ENCODE data around the gene EDN2.

The EDN2 gene

GRCh38 chr1:41483001-41483850 is 1.3 kb downstream of the EDN2 start:
- TF ChIP-seq CTCF (IDR thresholded peaks at IDR 0.05) = no peak
- Histone ChIP-seq H3K4me1 (ENCODE audit: control insufficient read depth in 1 of 2, insufficient read depth in 1 of 2, low read depth in 1 of 2, low read length in 1 of 2) (no peaks in the 10 kb centered on the region), H3K27ac (no peak overlapping the region), H3K9me3 (no peaks in the 10 kb centered on the region), H3K4me3 (ENCODE audit: low read depth in 1 of 2, low read length in 1 of 2) (no peak overlapping the region), H3K27me3 (peaks cover 41% of the 10 kb centered on the region), H3K36me3 (no peaks in the 10 kb centered on the region)

- Histone ChIP-seq H3K27ac (no peak overlapping the region), H3K9me3 (no peaks in the 10 kb centered on the region), H3K4me1 (ENCODE audit: control insufficient read depth in 1 of 2, insufficient read depth in 1 of 2, low read depth in 1 of 2, low read length in 1 of 2) (no peaks in the 10 kb centered on the region), H3K27me3 (peaks cover 31% of the 10 kb centered on the region), H3K4me3 (ENCODE audit: low read depth in 1 of 2, low read length in 1 of 2) (no peak overlapping the region), H3K36me3 (no peaks in the 10 kb centered on the region)
- no peak for TF ChIP-seq CTCF (IDR thresholded peaks at IDR 0.05)
Measured at GRCh38 chr1:41482001-41482765, 2.3 kb downstream of the EDN2 start.

- no peak for TF ChIP-seq CTCF (IDR thresholded peaks at IDR 0.05)
- H3K27me3 ChIP-seq = peaks cover 22% of the 10 kb centered on the region
Measured at GRCh38 chr1:41481109-41481775, 3.2 kb downstream of the EDN2 start.

GRCh38 chr1:41480204-41481108 is 4.0 kb downstream of the EDN2 start:
- Histone ChIP-seq H3K36me3 (no peaks in the 10 kb centered on the region), H3K9me3 (no peaks in the 10 kb centered on the region), H3K27me3 (peaks cover 14% of the 10 kb centered on the region), H3K4me1 (ENCODE audit: control insufficient read depth in 1 of 2, insufficient read depth in 1 of 2, low read depth in 1 of 2, low read length in 1 of 2) (no peaks in the 10 kb centered on the region), H3K4me3 (ENCODE audit: low read depth in 1 of 2, low read length in 1 of 2) (no peak overlapping the region), H3K27ac (no peak overlapping the region)
- TF ChIP-seq CTCF (IDR thresholded peaks at IDR 0.05) = no peak

More at GRCh38 chr1:41481109-41481775, 3.2 kb downstream of the EDN2 start:
- H3K9me3 ChIP-seq = no peaks in the 10 kb centered on the region
- H3K36me3 ChIP-seq = no peaks in the 10 kb centered on the region
- H3K4me3 ChIP-seq (ENCODE audit: low read depth in 1 of 2, low read length in 1 of 2) = no peak overlapping the region
- H3K27ac ChIP-seq = no peak overlapping the region
- no peaks in the 10 kb centered on the region for H3K4me1 ChIP-seq (ENCODE audit: control insufficient read depth in 1 of 2, insufficient read depth in 1 of 2, low read depth in 1 of 2, low read length in 1 of 2)

GRCh38 chr1:41479808-41480160 is 4.7 kb downstream of the EDN2 start:
- H3K27me3 ChIP-seq = peaks cover 7% of the 10 kb centered on the region
- H3K4me3 ChIP-seq (ENCODE audit: low read depth in 1 of 2, low read length in 1 of 2) = no peak overlapping the region
- no peaks in the 10 kb centered on the region for H3K9me3 ChIP-seq
- H3K36me3 ChIP-seq = no peaks in the 10 kb centered on the region
- H3K27ac ChIP-seq = no peak overlapping the region
- H3K4me1 ChIP-seq (ENCODE audit: control insufficient read depth in 1 of 2, insufficient read depth in 1 of 2, low read depth in 1 of 2, low read length in 1 of 2) = no peaks in the 10 kb centered on the region
- TF ChIP-seq CTCF (IDR thresholded peaks at IDR 0.05) = no peak
